HAP-1 (cell line): ENCODE measurements around the gene TPCN1.

Experiments used
- DNase-seq, 2 experiments: peaks; one replicate each; pipeline ENCODE4 v3.0.0-alpha.2; 2016 to 2020; ENCODE audit warnings: low spot score in 2 of 2
- H3K27me3 ChIP-seq: fragments of 250-450 bp; sonication (Bioruptor Pico); 2 replicates; pipeline ENCODE4 v1.5.1; 2020; ENCODE audit warnings: low read depth, mild to moderate bottlenecking, moderate library complexity
- H3K36me3 ChIP-seq: fragments of 250-450 bp; sonication (Bioruptor Pico); replicated peaks from 2 replicates; pipeline ENCODE4 v1.5.1; 2020; ENCODE audit warnings: mild to moderate bottlenecking
- H3K4me1 ChIP-seq: fragments of 250-450 bp; sonication (Bioruptor Pico); 2 replicates; pipeline ENCODE4 v1.5.1; 2020; ENCODE audit warnings: mild to moderate bottlenecking
- H3K4me3 ChIP-seq: fragments of 250-450 bp; sonication (Bioruptor Pico); 2 replicates; pipeline ENCODE4 v1.5.1; 2020; ENCODE audit warnings: mild to moderate bottlenecking, moderate library complexity
- H3K9me3 ChIP-seq: fragments of 250-450 bp; sonication (Bioruptor Pico); 2 replicates; pipeline ENCODE4 v1.5.1; 2020; ENCODE audit warnings: mild to moderate bottlenecking, moderate library complexity
- in situ Hi-C: fragments of 300-500 bp; cut with MboI; formaldehyde crosslinking; loops from 3 replicates; pipeline ENCODE4 v1.14.3; 2020; ENCODE audit warnings: low sequenced_read_pairs, inconsistent platforms, mixed read lengths

Gene TPCN1

GRCh38 chr12:113221181-113221996 lies at the start of gene TPCN1:
TSS of gene TPCN1 (plus strand) at chr12:113221464. CDS start at chr12:113226853, 5,389 bp downstream.
- DNase-seq, result peak; percentile 100
- peaks cover 1% of the 10 kb centered on the region for H3K36me3 ChIP-seq
- no peaks in the 10 kb centered on the region for H3K9me3 ChIP-seq
- H3K4me1 ChIP-seq, result peaks cover 19% of the 10 kb centered on the region
- peak within 1 kb of the TSS; percentile 69 for H3K4me3 ChIP-seq
- in situ Hi-C loops, result no loop called here
- H3K27me3 ChIP-seq, result no peaks in the 10 kb centered on the region

DNA sequence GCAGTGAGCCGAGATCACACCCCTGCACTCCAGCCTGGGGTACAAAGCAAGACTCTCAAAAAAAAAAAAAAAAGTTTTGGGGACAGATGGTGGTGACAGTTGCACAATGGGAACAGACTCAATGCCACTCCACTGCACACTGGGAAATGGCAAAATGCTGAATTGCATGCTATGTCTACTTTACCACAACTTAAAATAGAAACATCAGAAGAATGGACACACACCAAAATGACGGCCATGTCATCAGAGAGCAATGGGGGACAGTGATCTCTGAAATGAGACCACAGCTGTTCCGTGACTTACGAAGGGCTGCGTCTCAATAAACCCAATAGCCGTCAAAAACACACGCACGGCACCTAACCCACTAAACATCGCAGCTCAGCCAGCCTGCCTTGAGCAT lies 49.7 kb upstream of the TPCN1 start:
- H3K4me3 ChIP-seq, result no peak overlapping the region
- DNase-seq, result no peak
- peaks cover 87% of the 10 kb centered on the region for H3K36me3 ChIP-seq
- no peaks in the 10 kb centered on the region for H3K9me3 ChIP-seq
- no peaks in the 10 kb centered on the region for H3K27me3 ChIP-seq
- in situ Hi-C loops, result loop anchor here (5.0 kb wide), 1 partner anchor 124 kb away; no protein-coding TSS in a partner anchor
- H3K4me1 ChIP-seq, result no peaks in the 10 kb centered on the region

DNA sequence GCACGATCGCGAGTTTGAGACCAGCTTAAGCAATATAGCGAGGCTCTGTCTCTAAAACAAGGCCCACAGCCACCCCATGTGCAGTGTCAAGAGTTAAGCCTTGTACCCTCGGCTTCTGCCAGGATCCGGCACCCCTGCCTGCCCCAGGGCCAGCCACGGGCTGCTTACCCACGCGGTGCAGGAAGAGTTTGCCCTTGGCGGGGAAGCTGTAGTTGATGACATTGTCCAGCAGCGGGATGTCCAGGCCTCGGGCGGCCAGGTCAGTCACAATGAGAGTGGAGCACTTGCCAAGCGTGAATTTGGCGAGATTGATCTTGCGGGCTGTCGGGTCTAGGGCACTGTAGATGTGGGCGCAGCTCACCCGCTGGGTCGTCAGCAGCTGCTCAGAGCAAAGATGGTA lies 49.1 kb upstream of the TPCN1 start:
- in situ Hi-C loops, result loop anchor here (5.0 kb wide), 1 partner anchor 125 kb away; no protein-coding TSS in a partner anchor
- H3K4me3 ChIP-seq, result no peak overlapping the region
- H3K9me3 ChIP-seq, result no peaks in the 10 kb centered on the region
- H3K36me3 ChIP-seq, result peaks cover 87% of the 10 kb centered on the region
- no peak for DNase-seq
- no peaks in the 10 kb centered on the region for H3K4me1 ChIP-seq
- H3K27me3 ChIP-seq, result no peaks in the 10 kb centered on the region

- Histone ChIP-seq H3K36me3 (peaks cover 87% of the 10 kb centered on the region), H3K9me3 (no peaks in the 10 kb centered on the region), H3K4me3 (no peak overlapping the region), H3K4me1 (no peaks in the 10 kb centered on the region), H3K27me3 (no peaks in the 10 kb centered on the region)
- no peak for DNase-seq
- in situ Hi-C loops, result loop anchor here (5.0 kb wide), 1 partner anchor 126 kb away; no protein-coding TSS in a partner anchor
These were observed 48.1 kb upstream of the TPCN1 start for GRCh38 chr12:113173081-113173698.

DNA sequence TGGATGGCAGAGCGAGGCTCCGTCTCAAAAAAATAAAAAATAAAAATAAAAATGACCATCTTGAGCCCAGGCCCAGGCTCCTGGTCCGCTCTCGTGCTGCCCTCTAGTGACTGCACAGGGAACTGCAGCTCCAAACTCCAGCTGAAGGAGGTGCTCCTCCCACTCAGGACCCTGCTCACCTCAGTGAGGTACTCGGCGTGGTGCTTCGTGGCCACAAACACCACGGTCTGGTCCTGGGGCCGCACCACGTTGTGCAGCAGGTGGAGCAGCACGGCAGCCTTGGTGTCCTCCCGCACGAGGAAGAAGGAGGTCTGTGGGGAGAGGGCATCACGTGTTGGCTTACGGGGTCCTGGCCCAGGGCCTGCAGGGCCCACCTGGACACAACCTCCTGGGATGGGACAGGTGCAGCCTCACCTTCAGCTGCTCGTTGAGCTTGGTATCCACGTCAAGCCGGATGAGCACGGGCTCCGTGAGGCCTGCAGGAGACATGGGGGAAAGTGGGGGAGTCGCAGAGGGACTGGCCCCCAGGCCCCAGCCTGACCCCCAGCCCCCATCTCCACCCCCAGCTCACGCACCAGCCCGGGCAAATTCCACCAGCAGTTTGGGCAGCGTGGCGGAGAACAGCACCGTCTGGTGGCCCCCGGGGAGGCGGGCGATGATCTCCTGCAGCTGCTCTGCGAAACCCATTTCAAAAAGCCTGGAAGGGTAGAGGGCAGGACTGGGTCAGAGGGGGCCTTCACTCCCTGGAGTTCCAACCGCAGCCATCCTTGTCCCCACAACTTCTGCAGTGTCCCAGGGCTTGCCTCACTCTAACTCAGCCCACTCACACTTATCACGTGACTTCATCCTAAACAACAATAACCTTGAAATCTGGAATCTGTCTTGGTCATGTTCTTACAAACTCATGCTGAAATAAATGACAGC lies 46.5 kb upstream of the TPCN1 start:
- in situ Hi-C loops, result loop anchor here (5.0 kb wide), 1 partner anchor 127 kb away; no protein-coding TSS in a partner anchor
- H3K36me3 ChIP-seq, result peaks cover 87% of the 10 kb centered on the region
- H3K4me3 ChIP-seq, result no peak overlapping the region
- no peaks in the 10 kb centered on the region for H3K9me3 ChIP-seq
- no peaks in the 10 kb centered on the region for H3K27me3 ChIP-seq
- no peaks in the 10 kb centered on the region for H3K4me1 ChIP-seq
- DNase-seq, result peak in 1 of 2 experiments; percentile 88

GRCh38 chr12:113179023-113179422 lies 42.2 kb upstream of the TPCN1 start:
- peaks cover 2% of the 10 kb centered on the region; the same call in 1 of the 2 replicates for H3K4me1 ChIP-seq
- in situ Hi-C loops, result no loop called here
- peaks cover 70% of the 10 kb centered on the region for H3K36me3 ChIP-seq
- H3K27me3 ChIP-seq, result no peaks in the 10 kb centered on the region
- no peak overlapping the region for H3K4me3 ChIP-seq
- no peak for DNase-seq
- no peaks in the 10 kb centered on the region for H3K9me3 ChIP-seq

GRCh38 chr12:113180333-113180732 lies 40.9 kb upstream of the TPCN1 start:
- H3K4me1 ChIP-seq, result peaks cover 5% of the 10 kb centered on the region; the same call in 1 of the 2 replicates
- no peaks in the 10 kb centered on the region; the same call in 1 of the 2 replicates for H3K9me3 ChIP-seq
- H3K4me3 ChIP-seq, result no peak overlapping the region
- DNase-seq, result no peak
- peaks cover 66% of the 10 kb centered on the region for H3K36me3 ChIP-seq
- in situ Hi-C loops, result no loop called here
- no peaks in the 10 kb centered on the region for H3K27me3 ChIP-seq

DNA sequence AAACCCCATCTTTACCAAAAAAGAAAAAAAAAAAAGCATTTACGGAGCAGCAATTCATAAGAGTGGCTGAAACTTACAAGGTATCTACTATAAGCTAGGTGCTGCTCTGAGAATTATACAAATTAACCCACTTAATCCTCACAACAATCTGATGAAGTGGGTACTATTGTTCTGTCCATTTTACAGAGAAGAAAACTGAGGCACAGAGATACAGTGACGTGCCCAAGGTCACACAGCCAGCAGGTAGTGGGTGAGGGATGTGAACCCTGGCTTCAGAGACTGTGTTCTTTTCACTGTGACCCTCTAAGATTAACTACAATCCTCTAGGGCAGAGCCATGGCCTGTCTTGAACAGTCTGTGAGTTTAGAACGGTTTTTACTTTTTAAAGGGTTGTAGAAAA lies 39.3 kb upstream of the TPCN1 start:
- peaks cover 12% of the 10 kb centered on the region for H3K4me1 ChIP-seq
- H3K4me3 ChIP-seq, result no peak overlapping the region
- no peaks in the 10 kb centered on the region; the same call in 1 of the 2 replicates for H3K9me3 ChIP-seq
- no peak for DNase-seq
- no peaks in the 10 kb centered on the region for H3K27me3 ChIP-seq
- H3K36me3 ChIP-seq, result peaks cover 57% of the 10 kb centered on the region
- in situ Hi-C loops, result no loop called here

DNA sequence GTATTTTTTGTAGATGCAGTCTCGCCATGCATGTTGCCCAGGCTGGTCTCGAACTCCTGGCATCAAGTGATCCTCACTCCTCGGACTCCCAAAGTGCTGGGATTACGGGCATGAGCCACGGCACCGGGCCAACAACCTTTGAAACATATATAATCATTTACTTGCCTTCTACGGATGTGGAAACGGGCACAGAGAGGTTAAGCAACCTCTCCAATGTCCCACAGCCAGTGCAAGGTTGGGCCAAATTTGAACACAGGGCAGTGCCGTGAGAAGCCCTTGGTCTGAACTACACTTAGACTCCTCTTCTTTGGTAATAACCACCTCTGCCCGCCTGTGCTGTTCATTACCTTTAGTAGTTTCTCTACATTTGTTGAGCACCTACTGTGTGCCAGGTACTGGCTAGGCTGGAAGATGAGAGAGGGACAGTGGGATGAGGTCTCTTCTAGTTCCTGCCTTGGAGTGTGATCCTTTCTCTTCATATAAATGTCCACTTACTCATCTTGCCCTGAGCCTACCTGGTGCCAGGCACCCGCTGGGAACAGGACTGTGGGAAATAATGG lies 38.2 kb upstream of the TPCN1 start:
- in situ Hi-C loops, result no loop called here

DNA sequence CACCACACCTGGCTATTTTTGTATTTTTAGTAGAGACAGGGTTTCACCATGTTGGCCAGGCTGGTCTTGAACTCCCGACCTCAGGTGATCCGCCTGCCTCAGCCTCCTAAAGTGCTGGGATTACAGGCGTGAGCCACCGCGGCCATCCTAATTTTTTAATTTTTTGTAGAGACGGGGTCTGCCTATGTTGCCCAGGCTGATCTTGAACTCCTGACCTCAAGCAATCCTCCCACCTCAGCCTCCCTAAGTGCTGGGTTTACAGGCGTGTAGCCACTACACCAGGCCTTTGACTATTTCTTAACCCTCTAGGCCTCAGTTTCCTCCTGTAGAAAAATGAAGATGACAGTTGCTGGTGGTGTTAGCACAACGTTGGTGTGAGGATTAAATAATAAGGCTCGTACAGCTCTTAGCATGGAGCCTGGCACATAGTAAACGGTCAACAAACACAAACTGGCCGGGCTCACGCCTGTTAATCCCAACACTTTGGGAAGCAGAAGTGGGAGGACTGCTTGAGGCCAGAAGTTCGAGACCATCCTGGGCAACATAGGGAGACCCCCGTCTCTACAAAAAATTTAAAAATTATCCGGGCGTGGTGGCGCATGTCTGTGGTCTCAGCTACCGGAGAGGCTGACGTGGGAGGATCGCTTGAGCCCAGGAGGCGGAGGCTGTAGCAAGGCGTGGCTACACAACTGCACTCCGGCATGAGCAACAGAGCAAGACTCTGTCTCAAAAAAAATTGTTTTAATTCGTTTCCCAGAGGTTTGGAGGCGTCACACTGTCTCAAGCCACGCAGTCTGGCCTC lies 37.0 kb upstream of the TPCN1 start:
- in situ Hi-C loops, result no loop called here
- Histone ChIP-seq H3K36me3 (peaks cover 39% of the 10 kb centered on the region), H3K4me3 (peak overlapping the region; percentile 99), H3K4me1 (peaks cover 12% of the 10 kb centered on the region), H3K9me3 (no peaks in the 10 kb centered on the region; the same call in 1 of the 2 replicates), H3K27me3 (no peaks in the 10 kb centered on the region)
- no peak for DNase-seq

More for the DNA sequence above, 38.2 kb upstream of the TPCN1 start:
- H3K27me3 ChIP-seq, result no peaks in the 10 kb centered on the region
- H3K36me3 ChIP-seq, result peaks cover 46% of the 10 kb centered on the region
- H3K4me3 ChIP-seq, result no peak overlapping the region
- DNase-seq, result no peak
- H3K4me1 ChIP-seq, result peaks cover 12% of the 10 kb centered on the region
- H3K9me3 ChIP-seq, result no peaks in the 10 kb centered on the region; the same call in 1 of the 2 replicates

GRCh38 chr12:113184900-113185179 lies 36.4 kb upstream of the TPCN1 start:
- peak; percentile 87 to 94 for DNase-seq
- in situ Hi-C loops, result no loop called here
- Histone ChIP-seq H3K4me1 (peaks cover 12% of the 10 kb centered on the region), H3K27me3 (no peaks in the 10 kb centered on the region), H3K4me3 (peak overlapping the region; percentile 99), H3K9me3 (no peaks in the 10 kb centered on the region; the same call in 1 of the 2 replicates), H3K36me3 (peaks cover 35% of the 10 kb centered on the region)

- in situ Hi-C loops, result no loop called here
These were observed 35.9 kb upstream of the TPCN1 start, which contains the start of the genes DDX54 and RITA1 for GRCh38 chr12:113185180-113186032. TSS of gene DDX54 (minus strand) at chr12:113185478. CDS start at chr12:113185451, 27 bp downstream. TSS of gene RITA1 (plus strand) at chr12:113185721. CDS start at chr12:113186747, 1,026 bp downstream.

More at GRCh38 chr12:113185180-113186032, 35.9 kb upstream of the TPCN1 start, which contains the start of the genes DDX54 and RITA1:
- Histone ChIP-seq H3K4me1 (peaks cover 12% of the 10 kb centered on the region), H3K27me3 (no peaks in the 10 kb centered on the region), H3K36me3 (peaks cover 33% of the 10 kb centered on the region), H3K4me3 (peak within 1 kb of the TSS; percentile 99), H3K9me3 (no peaks in the 10 kb centered on the region; the same call in 1 of the 2 replicates)
- DNase-seq, result peak; percentile 91 to 93
